ENCODE data around the gene TPH1. TPM values are rescaled to one million over a fixed set of nuclear protein-coding genes. Genes with fewer than 3 reads are reported as not detected.

Gene TPH1
- total and polyA plus RNA-seq, 2 of the 8 experiments (the other 6 are each of a cell fraction or from before 2014, with no cell fraction given), result 0.09 to 0.22 TPM

GRCh38 chr11:18066626-18067025 is 20.6 kb upstream of the TPH1 start (continued):
- no peak for TF ChIP-seq SP1 (IDR thresholded peaks at IDR 0.05; ENCODE audit: low read depth, low read length)
